OCI-LY1 (cell line): ENCODE data around the gene DLK1.

Experiments used
- EZH2 ChIP-seq: fragments of 200-600 bp; sonication (generic), shearing (Covaris generic); IDR thresholded peaks from 2 replicates; pipeline ENCODE4 v1.8.0; 2017; ENCODE audit warnings: borderline replicate concordance, mixed run types, mild to moderate bottlenecking, antibody characterized with exemption, low read length, moderate library complexity, mixed read lengths
- TF ChIP-seq, protein P1 (sequence below): fragments of 200-600 bp; sonication (generic), shearing (Covaris generic); IDR thresholded peaks from 2 replicates; pipeline ENCODE4 v1.5.1; 2017; ENCODE audit warnings: mild to moderate bottlenecking, antibody characterized with exemption, low read length, moderate library complexity, mixed read lengths

DNA sequence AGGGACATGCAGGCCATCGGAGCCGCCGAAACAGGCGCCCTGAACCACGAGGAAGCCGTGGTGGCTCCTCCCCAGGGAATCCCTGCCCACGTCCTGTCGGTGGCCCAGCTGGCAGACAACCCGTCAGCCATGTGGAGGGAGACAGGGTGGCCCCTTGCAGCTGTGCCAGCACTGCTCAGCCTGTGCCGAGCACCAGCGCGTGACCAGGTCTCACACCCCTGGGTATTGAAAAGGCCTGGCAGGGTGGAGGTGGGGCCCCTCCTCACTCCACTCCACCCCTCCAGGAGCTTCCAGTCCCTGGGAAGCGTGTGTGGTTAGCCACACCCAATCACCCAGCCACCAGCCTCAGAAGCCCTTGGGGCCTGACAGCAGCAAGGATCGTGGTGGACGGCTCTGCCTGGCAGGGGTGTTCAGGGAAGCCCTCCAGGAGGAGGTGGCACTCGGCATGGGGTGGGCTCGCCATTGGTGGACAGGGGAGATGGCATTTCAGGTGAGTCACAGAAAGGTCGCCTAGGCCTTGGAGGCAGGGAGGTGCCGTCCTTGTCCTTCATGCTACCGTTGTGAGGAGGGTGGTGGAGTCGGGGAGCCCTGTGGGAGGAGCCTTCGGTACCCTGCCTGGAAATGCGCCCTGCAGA is 12.3 kb upstream of the DLK1 start:
- TF ChIP-seq, protein P1, sequence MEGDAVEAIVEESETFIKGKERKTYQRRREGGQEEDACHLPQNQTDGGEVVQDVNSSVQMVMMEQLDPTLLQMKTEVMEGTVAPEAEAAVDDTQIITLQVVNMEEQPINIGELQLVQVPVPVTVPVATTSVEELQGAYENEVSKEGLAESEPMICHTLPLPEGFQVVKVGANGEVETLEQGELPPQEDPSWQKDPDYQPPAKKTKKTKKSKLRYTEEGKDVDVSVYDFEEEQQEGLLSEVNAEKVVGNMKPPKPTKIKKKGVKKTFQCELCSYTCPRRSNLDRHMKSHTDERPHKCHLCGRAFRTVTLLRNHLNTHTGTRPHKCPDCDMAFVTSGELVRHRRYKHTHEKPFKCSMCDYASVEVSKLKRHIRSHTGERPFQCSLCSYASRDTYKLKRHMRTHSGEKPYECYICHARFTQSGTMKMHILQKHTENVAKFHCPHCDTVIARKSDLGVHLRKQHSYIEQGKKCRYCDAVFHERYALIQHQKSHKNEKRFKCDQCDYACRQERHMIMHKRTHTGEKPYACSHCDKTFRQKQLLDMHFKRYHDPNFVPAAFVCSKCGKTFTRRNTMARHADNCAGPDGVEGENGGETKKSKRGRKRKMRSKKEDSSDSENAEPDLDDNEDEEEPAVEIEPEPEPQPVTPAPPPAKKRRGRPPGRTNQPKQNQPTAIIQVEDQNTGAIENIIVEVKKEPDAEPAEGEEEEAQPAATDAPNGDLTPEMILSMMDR, result no peak
- no peak for TF ChIP-seq EZH2
